SK-N-MC (cell line): ENCODE results near the gene OMA1.
A peak's percentile ranks its signal among the peaks of the same experiment; 100 is the strongest.
"Not testable (repeated sequence)": the region's sequence is repeated elsewhere in the genome, so short reads cannot be mapped to it uniquely, and the experiment has no call there.

Experiments used
- DNase-seq: peaks from one replicate; pipeline ENCODE4 v3.0.0-alpha.2; 2011; ENCODE audit warnings: low read depth, low spot score
- H3K27ac ChIP-seq: fragments of 200-600 bp; sonication (generic); 2 replicates; pipeline ENCODE4 v1.5.1; 2016; ENCODE audit warnings: mixed run types
- H3K36me3 ChIP-seq: fragments of 200-600 bp; sonication (generic); 2 replicates; pipeline ENCODE4 v1.6.1; 2017; ENCODE audit warnings: antibody characterized with exemption, low read length, mixed read lengths; ENCODE audit not compliant: insufficient read depth
- H3K4me3 ChIP-seq: fragments of 200-600 bp; sonication (generic); 2 replicates; pipeline ENCODE4 v1.5.1; 2016
- H3K9ac ChIP-seq: fragments of 200-600 bp; sonication (generic); 2 replicates; pipeline ENCODE4 v1.8.0; 2017; ENCODE audit warnings: mixed run types, mixed read lengths; ENCODE audit not compliant: insufficient read length
- H3K9me3 ChIP-seq: fragments of 200-600 bp; sonication (generic); 2 replicates; pipeline ENCODE4 v1.6.1; 2017; ENCODE audit warnings: low read depth, mild to moderate bottlenecking, antibody characterized with exemption, low read length, moderate library complexity, mixed read lengths
- EZH2 ChIP-seq: fragments of 200-600 bp; sonication (generic); IDR thresholded peaks from one replicate; pipeline ENCODE4 v1.6.1; 2017; ENCODE audit warnings: antibody characterized with exemption
- FOXP2 ChIP-seq: optimal IDR thresholded peaks from 2 replicates; pipeline ENCODE3; 2011; ENCODE audit warnings: mild to moderate bottlenecking, moderate library complexity; ENCODE audit not compliant: insufficient read depth; ENCODE audit errors: extremely low read length, control extremely low read depth
- POLR2AphosphoS5 ChIP-seq: IDR thresholded peaks from 2 replicates; pipeline ENCODE4 v1.6.1; 2012; ENCODE audit warnings: mild to moderate bottlenecking, low read depth, low read length, borderline replicate concordance

Gene OMA1

DNA sequence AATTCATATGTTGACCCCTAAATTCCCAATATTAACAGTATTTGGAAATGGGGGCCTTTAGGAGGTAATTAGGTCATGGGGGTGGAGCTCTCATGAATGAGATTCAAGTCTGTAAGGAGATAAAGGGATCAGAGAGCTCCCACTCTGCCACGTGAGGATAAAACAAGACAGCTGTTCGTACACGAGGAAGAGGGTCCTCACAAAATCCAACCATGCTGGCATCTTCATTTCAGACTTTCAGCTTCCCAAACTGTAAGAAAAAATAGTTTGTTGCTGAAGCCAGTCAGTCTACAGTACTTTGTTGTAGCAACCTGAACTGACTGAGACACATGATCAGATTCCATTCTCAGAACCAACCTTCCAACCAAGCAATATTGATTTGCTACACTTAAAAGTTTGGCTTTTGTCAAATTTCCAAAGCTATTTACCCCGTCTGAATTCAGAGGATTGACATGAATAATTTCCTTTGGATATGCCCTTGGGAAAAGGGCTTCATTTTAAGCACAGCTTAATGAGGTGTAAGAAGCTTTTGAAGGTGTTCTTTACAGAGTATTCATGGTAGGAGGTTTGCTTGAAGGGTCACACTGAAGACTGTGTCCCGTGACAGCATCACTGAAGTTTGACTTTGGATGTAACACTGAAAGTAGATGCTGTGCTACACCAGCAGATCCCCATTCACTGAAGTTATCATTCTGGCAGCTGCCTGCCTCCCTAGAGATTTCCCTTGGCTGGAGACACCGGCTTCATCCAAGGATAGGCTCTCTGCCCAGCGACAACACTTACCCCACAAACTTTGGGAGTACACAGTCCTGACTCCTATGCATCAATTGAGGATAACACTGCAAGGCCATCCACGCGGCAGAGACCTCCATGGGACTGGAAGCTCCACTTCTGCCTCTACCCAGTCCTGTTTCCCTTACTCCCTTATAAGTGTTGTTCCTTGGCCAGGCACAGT lies 4.9 kb upstream of the OMA1 start:
- Histone ChIP-seq H3K9me3 (no peaks in the 10 kb centered on the region), H3K36me3 (no peaks in the 10 kb centered on the region), H3K9ac (no peak overlapping the region), H3K4me3 (no peak overlapping the region), H3K27ac (no peak overlapping the region)
- no peak for DNase-seq
- TF ChIP-seq POLR2AphosphoS5 (no peak), EZH2 (no peak), FOXP2 (no peak)

DNA sequence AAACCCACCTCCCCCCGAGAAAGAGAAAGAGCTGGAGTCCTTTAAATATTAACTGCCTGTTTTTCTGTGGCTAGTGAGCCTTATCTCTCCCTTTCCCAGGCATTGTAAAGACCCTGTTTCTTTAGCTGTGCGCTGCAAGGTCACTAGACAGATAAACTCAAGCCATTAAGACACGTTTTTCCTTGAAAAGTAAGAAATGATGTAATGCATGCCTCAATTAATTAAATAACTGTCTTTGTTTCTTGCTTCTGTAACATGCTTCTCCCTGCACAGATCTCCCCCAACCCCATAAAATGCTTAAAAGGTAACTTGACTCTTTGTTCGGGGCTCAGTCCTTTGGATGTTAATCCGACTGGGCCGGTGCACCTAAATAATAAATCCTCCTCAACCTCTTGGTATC lies 2.8 kb upstream of the OMA1 start:
- H3K4me3 ChIP-seq, H3K9ac ChIP-seq, H3K27ac ChIP-seq, H3K9me3 ChIP-seq, H3K36me3 ChIP-seq, DNase-seq: not testable (repeated sequence)

DNA sequence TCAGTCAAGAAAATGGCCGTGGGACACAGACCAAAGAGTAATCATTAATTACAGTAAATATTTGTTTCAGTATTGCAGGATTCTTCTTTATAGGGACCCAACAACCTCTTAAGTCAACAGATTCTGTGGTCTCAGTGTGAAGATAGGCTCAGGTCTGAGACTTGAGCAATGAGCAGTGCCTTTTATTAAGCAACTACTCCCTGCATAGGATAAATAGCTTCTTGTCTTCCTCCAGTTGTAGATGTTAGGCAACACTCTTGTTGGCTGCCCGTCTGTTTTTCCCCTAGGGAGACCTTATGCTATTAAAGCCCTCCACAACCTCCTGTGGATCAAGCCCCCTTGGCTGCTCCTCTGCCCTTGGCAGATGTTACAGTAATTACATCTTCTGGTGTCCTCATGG lies 1.8 kb upstream of the OMA1 start:
- Histone ChIP-seq H3K4me3 (no peak overlapping the region), H3K9me3 (no peaks in the 10 kb centered on the region), H3K27ac (no peak overlapping the region), H3K9ac (no peak overlapping the region), H3K36me3 (no peaks in the 10 kb centered on the region)
- DNase-seq: no peak
- TF ChIP-seq FOXP2 (no peak), POLR2AphosphoS5 (no peak), EZH2 (no peak)

DNA sequence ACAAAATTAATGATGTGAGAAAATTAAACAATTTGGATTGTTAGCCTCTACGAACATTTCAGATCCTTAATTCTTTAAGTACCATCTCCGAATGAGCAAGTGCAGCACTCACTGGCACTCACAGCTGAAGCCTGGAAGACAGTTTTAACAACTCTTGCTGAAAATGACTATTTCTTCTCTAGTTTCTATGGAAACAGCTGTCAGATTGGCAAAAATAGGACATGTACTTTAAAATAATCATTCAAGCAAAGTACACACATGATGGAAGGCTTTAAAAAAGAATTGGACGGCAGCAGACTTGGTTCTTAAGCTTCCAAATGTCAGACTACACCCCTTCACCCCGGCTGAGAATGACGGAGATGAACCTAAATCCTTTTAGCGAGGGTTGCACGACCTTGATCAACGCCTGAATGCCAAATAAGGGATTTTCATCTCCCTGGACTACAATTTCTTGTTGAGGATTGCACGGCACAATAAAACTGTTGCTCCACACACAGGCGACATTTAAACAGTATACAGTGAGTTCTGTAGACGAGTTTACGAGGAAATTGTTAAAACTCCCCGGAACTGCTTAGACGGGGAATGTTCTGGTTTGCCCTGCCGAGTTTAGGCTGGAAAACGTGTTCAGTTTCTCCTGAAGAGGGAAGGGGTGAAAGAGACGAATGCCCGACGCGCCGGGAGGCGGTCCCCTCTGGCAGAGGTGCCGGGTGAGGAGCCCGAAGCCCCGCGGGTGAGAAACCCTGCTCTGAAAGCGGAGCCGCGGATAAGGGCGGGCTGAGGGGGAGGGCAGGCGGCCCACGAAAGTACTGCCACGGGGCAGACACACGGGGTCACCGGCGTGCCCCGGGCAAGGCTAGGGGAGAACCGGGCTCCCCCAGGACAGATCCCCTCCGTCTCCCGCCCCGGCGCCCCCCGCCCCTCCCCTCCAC lies 671 bp downstream of the OMA1 start:
- Histone ChIP-seq H3K4me3 (peak overlapping the region; percentile 81), H3K9me3 (no peaks in the 10 kb centered on the region), H3K9ac (peak overlapping the region; percentile 70), H3K36me3 (no peaks in the 10 kb centered on the region), H3K27ac (peak overlapping the region; percentile 59; the same call in 1 of the 2 replicates)
- TF ChIP-seq POLR2AphosphoS5 (no peak), FOXP2 (no peak), EZH2 (no peak)
- DNase-seq: no peak

DNA sequence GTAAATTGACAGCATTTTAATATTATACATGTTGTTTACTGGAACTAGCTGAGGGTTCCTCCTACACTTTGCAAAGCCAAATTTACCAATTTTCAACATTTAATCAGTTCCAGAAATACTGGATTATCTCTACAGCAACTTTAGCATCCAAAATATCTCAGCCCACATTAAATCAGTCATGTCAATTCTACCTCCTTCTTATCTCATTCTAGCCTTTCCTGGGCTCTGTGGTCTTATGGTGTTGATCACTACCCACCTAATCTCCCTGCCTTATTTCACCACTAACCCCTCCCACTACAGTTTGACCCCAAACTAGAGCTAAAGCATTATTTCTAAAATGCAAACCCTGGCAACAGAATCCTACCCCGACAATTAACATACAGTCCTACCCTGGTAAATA lies 3.3 kb downstream of the OMA1 start:
- Histone ChIP-seq H3K9ac (no peak overlapping the region), H3K4me3 (no peak overlapping the region), H3K27ac (no peak overlapping the region), H3K36me3 (no peaks in the 10 kb centered on the region), H3K9me3 (no peaks in the 10 kb centered on the region)
- DNase-seq: no peak
- TF ChIP-seq POLR2AphosphoS5 (no peak), FOXP2 (no peak), EZH2 (no peak)

DNA sequence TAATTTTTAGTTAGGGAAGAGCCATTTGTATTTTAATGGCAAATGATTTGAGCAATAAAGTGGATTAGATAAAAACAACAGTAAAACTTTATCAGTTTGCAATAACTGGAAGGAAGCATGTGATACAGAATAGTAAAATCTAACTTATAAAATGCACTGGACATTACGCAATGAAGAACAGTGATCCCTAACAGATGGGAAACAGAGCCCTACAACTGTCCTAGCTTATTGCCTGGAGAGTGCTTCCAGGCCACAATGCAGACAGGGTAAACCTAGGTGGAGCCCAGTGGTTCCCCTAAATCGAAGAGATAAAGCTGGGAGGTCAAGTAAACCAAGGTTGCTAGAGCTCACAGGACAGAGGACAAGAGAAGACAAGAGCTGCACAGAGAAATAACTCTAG lies 7.0 kb downstream of the OMA1 start:
- H3K27ac ChIP-seq: no peak overlapping the region
- DNase-seq: no peak
- no peak overlapping the region for H3K4me3 ChIP-seq
- H3K9ac ChIP-seq: no peak overlapping the region
- no peak for TF ChIP-seq FOXP2
- no peak for TF ChIP-seq EZH2
- no peak for TF ChIP-seq POLR2AphosphoS5
- no peaks in the 10 kb centered on the region for H3K9me3 ChIP-seq
- no peaks in the 10 kb centered on the region for H3K36me3 ChIP-seq

DNA sequence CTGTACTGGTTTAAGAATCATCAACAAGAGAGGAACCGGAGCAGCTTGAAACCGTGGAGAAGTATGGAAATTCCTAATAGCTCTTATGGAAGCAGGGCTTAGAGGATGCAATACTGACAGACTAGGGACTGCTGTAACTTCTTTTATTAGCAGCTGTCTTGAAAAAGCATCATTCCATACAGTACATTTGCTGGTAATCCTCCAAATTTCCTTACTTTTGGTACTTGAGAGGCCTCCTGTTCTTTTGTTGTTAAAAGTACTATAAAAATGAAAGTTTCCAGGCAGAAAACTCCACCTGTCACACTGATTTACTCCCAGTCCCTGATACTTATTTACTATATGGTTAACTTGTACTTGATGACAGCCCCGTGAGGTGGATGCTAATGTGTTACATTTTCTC lies 7.7 kb downstream of the OMA1 start:
- no peak overlapping the region for H3K27ac ChIP-seq
- no peaks in the 10 kb centered on the region for H3K36me3 ChIP-seq
- no peak for DNase-seq
- TF ChIP-seq FOXP2 (no peak), POLR2AphosphoS5 (no peak), EZH2 (no peak)
- H3K9me3 ChIP-seq: no peaks in the 10 kb centered on the region
- no peak overlapping the region for H3K4me3 ChIP-seq
- H3K9ac ChIP-seq: no peak overlapping the region

DNA sequence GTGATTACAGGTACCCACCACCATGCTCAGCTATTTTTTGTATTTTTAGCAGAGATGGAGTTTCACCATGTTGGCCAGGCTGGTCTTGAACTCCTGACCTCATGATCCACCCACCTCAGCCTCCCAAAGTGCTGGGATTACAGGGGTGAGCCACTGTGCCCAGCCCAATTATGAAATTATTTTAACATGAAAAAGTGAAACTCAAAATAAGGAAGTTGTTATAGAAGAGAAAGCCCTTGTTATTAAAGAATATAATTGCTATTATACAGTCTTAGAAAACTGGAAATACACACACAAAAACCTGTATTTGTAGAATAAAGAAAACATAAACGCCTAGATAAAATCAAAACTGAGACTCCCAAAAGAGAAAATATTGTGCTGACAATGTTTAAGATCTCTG lies 14.7 kb downstream of the OMA1 start:
- not testable (repeated sequence) for DNase-seq, H3K4me3 ChIP-seq, H3K36me3 ChIP-seq, H3K9me3 ChIP-seq, H3K9ac ChIP-seq, H3K27ac ChIP-seq
